H1 (cell line): ENCODE measurements around the gene CROCC2.

Experiments
- CHD2 ChIP-seq: IDR thresholded peaks from 2 replicates; pipeline ENCODE4 v1.6.1; 2012; ENCODE audit warnings: low read length, improper control_type of control experiment
- CREB1 ChIP-seq: IDR thresholded peaks from 2 replicates; pipeline ENCODE4 v1.6.1; 2012; ENCODE audit warnings: inconsistent platforms
- EGR1 ChIP-seq: IDR thresholded peaks from 2 replicates; pipeline ENCODE4 v1.6.1; 2011; ENCODE audit warnings: low read depth, low read length, borderline replicate concordance
- EZH2 ChIP-seq: fragments of 200-600 bp; sonication (generic); IDR thresholded peaks from 2 replicates; pipeline ENCODE4 v1.7.1; 2012; ENCODE audit warnings: low read depth, mild to moderate bottlenecking, moderate library complexity, low read length, inconsistent platforms; ENCODE audit not compliant: severe bottlenecking
- GABPA ChIP-seq: IDR thresholded peaks from 2 replicates; pipeline ENCODE4 v1.6.1; 2011; ENCODE audit warnings: mild to moderate bottlenecking, low read length, moderate library complexity, borderline replicate concordance; ENCODE audit not compliant: insufficient read depth
- HDAC2 ChIP-seq, 2 experiments: fragments of 300-600 bp in 1 of 2; sonication (generic) in 1 of 2; IDR thresholded peaks; 2 replicates each; pipeline ENCODE4 v1.6.1; 2011 to 2012; ENCODE audit warnings: low read depth in 2 of 2, low read length in 2 of 2, mild to moderate bottlenecking in 2 of 2, moderate library complexity in 2 of 2, borderline replicate concordance in 1 of 2, inconsistent platforms in 1 of 2
- KDM1A ChIP-seq: fragments of 200-600, 300-600 bp; sonication (generic); IDR thresholded peaks from 2 replicates; pipeline ENCODE4 v1.7.1; 2016; ENCODE audit warnings: mild to moderate bottlenecking, low read length, borderline replicate concordance
- POLR2A ChIP-seq, 2 experiments: IDR thresholded peaks; 1 replicate in 1 of 2; 2 replicates in 1 of 2; pipeline ENCODE4 v1.6.1; 2011; ENCODE audit warnings: low read depth in 2 of 2, low read length in 2 of 2, mild to moderate bottlenecking in 2 of 2; ENCODE audit errors: control extremely low read depth in 1 of 2
- POLR2AphosphoS5 ChIP-seq: IDR thresholded peaks from 2 replicates; pipeline ENCODE4 v1.6.1; 2011; ENCODE audit warnings: low read depth, low read length
- SP2 ChIP-seq: IDR thresholded peaks from 2 replicates; pipeline ENCODE4 v1.6.1; 2012; ENCODE audit warnings: mild to moderate bottlenecking, low read length, inconsistent platforms
- TF ChIP-seq, protein P1 (sequence below), 3 experiments: IDR thresholded peaks; 1 replicate in 2 of 3; 2 replicates in 1 of 3; pipeline versions ENCODE4 v1.5.1 to v1.6.1; 2011; ENCODE audit warnings: low read length in 3 of 3, mild to moderate bottlenecking in 3 of 3, inconsistent platforms in 2 of 3, low read depth in 1 of 3, moderate library complexity in 1 of 3; ENCODE audit not compliant: insufficient read depth in 1 of 3; ENCODE audit errors: control extremely low read depth in 1 of 3
- TF ChIP-seq, protein P2 (sequence below): IDR thresholded peaks from 2 replicates; pipeline ENCODE4 v1.6.1; 2012; ENCODE audit warnings: low read length, inconsistent platforms
- TF ChIP-seq, protein P3 (sequence below): IDR thresholded peaks from 2 replicates; pipeline ENCODE4 v1.6.1; 2012; ENCODE audit warnings: inconsistent platforms

DNA sequence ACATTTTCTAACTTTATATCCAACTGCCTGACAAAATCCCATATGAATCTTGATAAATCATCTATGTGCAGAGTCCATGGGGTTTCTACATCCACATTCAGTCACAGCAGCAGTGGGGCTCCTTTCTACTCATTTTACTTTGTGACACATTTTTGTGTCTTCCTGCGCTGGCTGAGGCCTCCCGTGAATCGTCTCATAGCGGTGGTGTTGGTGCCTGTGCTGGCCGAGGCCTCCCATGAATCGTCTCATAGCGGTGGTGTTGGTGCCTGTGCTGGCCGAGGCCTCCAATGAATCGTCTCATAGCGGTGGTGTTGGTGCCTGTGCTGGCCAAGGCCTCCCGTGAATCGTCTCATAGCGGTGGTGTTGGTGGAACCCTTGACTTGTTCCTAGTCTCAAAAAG is 109.3 kb downstream of the CROCC2 start:
- TF ChIP-seq CREB1 (no peak), POLR2A (IDR thresholded peaks at IDR 0.05; ENCODE audit: control extremely low read depth in 1 of 2, low read depth in 2 of 2, low read length in 2 of 2) (no peak), POLR2AphosphoS5 (no peak), EZH2 (no peak), CHD2 (no peak), HDAC2 (IDR thresholded peaks at IDR 0.05; ENCODE audit: borderline replicate concordance in 1 of 2, low read depth in 2 of 2, low read length in 2 of 2) (no peak), EGR1 (no peak), SP2 (no peak), KDM1A (no peak), GABPA (no peak)
- TF ChIP-seq, protein P1, sequence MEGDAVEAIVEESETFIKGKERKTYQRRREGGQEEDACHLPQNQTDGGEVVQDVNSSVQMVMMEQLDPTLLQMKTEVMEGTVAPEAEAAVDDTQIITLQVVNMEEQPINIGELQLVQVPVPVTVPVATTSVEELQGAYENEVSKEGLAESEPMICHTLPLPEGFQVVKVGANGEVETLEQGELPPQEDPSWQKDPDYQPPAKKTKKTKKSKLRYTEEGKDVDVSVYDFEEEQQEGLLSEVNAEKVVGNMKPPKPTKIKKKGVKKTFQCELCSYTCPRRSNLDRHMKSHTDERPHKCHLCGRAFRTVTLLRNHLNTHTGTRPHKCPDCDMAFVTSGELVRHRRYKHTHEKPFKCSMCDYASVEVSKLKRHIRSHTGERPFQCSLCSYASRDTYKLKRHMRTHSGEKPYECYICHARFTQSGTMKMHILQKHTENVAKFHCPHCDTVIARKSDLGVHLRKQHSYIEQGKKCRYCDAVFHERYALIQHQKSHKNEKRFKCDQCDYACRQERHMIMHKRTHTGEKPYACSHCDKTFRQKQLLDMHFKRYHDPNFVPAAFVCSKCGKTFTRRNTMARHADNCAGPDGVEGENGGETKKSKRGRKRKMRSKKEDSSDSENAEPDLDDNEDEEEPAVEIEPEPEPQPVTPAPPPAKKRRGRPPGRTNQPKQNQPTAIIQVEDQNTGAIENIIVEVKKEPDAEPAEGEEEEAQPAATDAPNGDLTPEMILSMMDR (IDR thresholded peaks at IDR 0.05; ENCODE audit: control extremely low read depth in 1 of 3, insufficient read depth in 1 of 3, low read depth in 1 of 3, low read length in 3 of 3), result no peak
- TF ChIP-seq, protein P2, sequence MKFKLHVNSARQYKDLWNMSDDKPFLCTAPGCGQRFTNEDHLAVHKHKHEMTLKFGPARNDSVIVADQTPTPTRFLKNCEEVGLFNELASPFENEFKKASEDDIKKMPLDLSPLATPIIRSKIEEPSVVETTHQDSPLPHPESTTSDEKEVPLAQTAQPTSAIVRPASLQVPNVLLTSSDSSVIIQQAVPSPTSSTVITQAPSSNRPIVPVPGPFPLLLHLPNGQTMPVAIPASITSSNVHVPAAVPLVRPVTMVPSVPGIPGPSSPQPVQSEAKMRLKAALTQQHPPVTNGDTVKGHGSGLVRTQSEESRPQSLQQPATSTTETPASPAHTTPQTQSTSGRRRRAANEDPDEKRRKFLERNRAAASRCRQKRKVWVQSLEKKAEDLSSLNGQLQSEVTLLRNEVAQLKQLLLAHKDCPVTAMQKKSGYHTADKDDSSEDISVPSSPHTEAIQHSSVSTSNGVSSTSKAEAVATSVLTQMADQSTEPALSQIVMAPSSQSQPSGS, result no peak
- TF ChIP-seq, protein P3, sequence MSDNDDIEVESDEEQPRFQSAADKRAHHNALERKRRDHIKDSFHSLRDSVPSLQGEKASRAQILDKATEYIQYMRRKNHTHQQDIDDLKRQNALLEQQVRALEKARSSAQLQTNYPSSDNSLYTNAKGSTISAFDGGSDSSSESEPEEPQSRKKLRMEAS, result no peak
